GM19324 (cell line): ENCODE measurements around the gene EFHC1.

ENCODE experiments used
- ATAC-seq: cut with Tn5 transposase; IDR thresholded peaks from one replicate; pipeline ENCODE4 v1.9.1; 2021; ENCODE audit warnings: mild to moderate bottlenecking, moderate library complexity; ENCODE audit not compliant: unreplicated experiment, low FRiP score

EFHC1 gene

DNA sequence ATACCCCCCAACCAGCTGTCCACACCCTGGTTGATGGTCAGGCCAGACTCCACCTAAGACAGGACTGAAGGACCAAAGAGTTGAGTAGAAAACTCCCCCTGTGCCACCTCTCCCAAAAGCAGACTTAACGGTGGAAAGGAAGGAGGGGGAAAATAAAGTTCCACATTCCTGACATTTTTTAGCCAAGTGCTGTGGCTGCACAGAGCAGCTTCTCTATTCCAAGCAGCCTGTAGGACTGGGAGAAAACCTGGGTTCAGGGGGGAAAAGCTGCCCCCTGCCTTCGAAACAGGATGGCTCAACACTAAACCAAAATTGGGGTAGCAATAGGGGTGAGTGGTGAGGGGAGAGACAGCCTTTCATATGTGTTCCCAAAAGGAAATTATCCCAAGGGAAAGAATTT is 153.2 kb downstream of the EFHC1 start:
- no peak for ATAC-seq
